Hepatocyte (in vitro differentiated cells): ENCODE measurements around the gene DCPS.

Experiments
- CTCF ChIP-seq: fragments of 200-600 bp; sonication (generic); IDR thresholded peaks from 2 replicates; pipeline ENCODE4 v1.5.1; 2016; ENCODE audit warnings: antibody characterized with exemption, mild to moderate bottlenecking; ENCODE audit not compliant: poor library complexity
- EZH2 ChIP-seq: fragments of 200-600 bp; sonication (generic); IDR thresholded peaks from 2 replicates; pipeline ENCODE4 v1.6.1; 2016; ENCODE audit warnings: antibody characterized with exemption, mild to moderate bottlenecking, borderline replicate concordance
- EZH2phosphoT487 ChIP-seq: fragments of 200-600 bp; sonication (generic); IDR thresholded peaks from one replicate; pipeline ENCODE4 v1.6.1; 2018; ENCODE audit warnings: antibody characterized with exemption, mild to moderate bottlenecking, low read depth, moderate library complexity; ENCODE audit not compliant: unreplicated experiment, severe bottlenecking

GRCh38 chr11:126327281-126328000 is 23.6 kb downstream of the DCPS start:
- TF ChIP-seq CTCF (no peak), EZH2phosphoT487 (no peak), EZH2 (no peak)
